Fibroblast of the aortic adventitia (primary cell): ENCODE data around the gene SCYGR3. TPM values are rescaled to one million over a fixed set of nuclear protein-coding genes. Genes with fewer than 3 reads are reported as not detected.

Source experiments
- DNase-seq: peaks from one replicate; pipeline ENCODE4 v3.0.0-alpha.2; 2010; ENCODE audit warnings: low read depth
- H3K4me3 ChIP-seq: 2 replicates; pipeline ENCODE4 v1.5.1; 2011; ENCODE audit warnings: low read depth, mild to moderate bottlenecking, control low read depth, low read length, moderate library complexity
- CTCF ChIP-seq: IDR thresholded peaks from 2 replicates; pipeline ENCODE4 v1.5.1; 2011; ENCODE audit warnings: mild to moderate bottlenecking, low read length, control low read depth, inconsistent platforms; ENCODE audit not compliant: insufficient read depth
- total RNA-seq: library from RNA; depleted of rRNA; stranded (reverse); fragments of >200 nt; gene quantifications from 2 replicates; pipeline ENCODE4 v1.2.3, GENCODE V29; 2012; ENCODE audit warnings: low replicate concordance

The SCYGR3 gene
- total RNA-seq, 1 donor = not detected

DNA sequence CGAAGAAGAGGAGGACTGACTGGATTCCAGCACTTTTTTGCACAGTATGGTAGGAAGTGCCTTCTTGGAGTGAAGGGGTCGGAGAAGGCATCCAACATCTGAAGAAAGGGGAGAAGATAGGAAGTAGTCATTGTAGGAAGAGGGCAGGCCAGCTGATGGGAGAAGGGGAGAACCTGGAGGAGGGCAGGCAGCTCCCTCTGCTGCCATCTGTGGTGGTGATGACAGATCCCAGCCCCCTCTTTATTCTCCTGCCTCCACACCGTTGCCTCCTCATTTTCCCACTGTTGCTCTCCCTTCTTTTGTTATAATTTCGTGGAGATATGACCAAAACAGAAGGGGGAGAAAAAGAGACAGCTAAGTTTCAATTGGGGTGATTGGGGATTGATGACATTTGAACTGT is 18.8 kb downstream of the SCYGR3 start:
- no peak overlapping the region for H3K4me3 ChIP-seq
- no peak for TF ChIP-seq CTCF
- no peak for DNase-seq

- H3K4me3 ChIP-seq = no peak overlapping the region
- TF ChIP-seq CTCF = no peak
- no peak for DNase-seq
Measured at GRCh38 chr2:227592694-227593387, 21.8 kb downstream of the SCYGR3 start.

DNA sequence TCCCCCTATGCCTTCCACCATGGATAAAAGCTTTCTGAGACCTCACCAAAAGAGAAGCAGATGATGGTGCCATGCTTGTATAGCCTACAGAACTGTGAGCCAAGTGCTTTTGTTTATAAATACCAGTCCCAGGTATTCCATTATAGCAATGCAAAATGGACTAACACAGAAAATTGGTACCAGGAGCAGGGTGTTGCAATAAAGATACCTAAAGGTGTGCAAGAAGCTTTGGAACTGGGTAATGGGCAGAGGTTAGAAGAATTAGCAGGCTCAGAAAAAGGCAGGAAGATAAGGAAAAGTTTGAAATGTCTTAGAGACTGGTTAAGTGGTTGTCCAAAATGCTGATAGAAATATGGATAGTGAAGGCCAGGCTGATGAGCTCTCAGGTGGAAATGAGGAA is 32.3 kb downstream of the SCYGR3 start:
- TF ChIP-seq CTCF = no peak
- no peak for DNase-seq
- H3K4me3 ChIP-seq = no peak overlapping the region

DNA sequence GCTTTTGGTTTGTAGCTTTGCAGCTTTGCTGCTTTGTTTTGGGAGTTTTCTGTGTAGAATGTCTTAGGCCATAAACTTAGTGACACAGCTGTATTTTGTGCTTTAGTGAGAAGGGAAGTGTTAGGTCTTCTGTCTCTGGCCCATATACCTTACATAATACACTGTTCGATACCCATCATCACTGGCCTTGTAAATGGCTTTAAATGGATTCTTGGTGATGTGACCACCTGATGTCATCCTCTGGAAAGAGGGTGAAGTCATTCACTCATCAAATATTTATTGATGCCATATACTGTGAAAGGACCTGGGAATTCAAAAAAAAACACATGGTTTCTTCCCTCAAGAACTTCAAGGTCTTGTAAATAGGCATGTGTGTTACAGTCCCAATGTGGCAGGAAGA is 34.8 kb downstream of the SCYGR3 start:
- TF ChIP-seq CTCF = no peak

GRCh38 chr2:227578642-227579041 is 36.0 kb downstream of the SCYGR3 start:
- H3K4me3 ChIP-seq = no peak overlapping the region
- TF ChIP-seq CTCF = no peak
- no peak for DNase-seq

More for the DNA sequence above, 34.8 kb downstream of the SCYGR3 start:
- no peak overlapping the region for H3K4me3 ChIP-seq
- DNase-seq = no peak

DNA sequence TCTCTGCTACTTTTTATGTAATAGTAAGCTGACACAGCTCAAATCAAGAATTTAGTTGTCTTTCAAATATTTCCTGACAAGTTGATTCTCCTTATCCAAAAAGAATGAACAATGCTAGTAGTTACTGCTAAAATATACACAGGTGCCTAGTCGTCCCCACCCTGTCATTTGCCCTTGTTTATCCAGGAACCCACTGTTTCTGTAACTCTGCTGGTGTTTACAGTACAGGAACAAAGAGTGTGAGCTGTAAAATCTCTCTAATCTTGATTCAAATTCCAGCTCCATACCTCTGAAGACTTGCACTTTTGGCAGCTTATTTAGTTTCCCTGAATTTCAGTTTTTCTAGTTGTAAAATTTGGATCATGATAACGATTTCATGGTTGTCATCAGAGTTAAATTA is 37.1 kb downstream of the SCYGR3 start:
- DNase-seq = no peak
- no peak overlapping the region for H3K4me3 ChIP-seq
- TF ChIP-seq CTCF = no peak

DNA sequence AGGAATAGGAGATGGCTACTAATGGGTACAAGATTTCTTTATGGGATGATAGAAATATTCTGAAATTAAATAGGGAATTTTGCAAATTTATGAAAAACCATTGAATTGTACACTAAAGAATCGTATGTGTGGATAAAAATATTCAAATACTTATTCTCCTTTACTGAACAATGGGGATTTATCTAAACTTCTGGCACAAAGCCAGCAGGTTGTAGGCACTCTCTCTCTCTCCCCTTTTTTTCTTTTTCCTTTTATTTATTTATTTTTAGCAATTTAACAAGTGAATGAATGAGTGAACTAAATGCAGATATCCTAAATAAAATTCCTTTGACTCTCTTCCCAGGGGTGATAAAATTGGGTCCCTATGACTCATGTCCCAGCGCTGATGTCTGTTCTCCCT is 37.8 kb downstream of the SCYGR3 start:
- TF ChIP-seq CTCF = no peak
- DNase-seq = no peak
- no peak overlapping the region for H3K4me3 ChIP-seq
